Measurements from ENCODE around the gene CRACR2B.

Gene CRACR2B

DNA sequence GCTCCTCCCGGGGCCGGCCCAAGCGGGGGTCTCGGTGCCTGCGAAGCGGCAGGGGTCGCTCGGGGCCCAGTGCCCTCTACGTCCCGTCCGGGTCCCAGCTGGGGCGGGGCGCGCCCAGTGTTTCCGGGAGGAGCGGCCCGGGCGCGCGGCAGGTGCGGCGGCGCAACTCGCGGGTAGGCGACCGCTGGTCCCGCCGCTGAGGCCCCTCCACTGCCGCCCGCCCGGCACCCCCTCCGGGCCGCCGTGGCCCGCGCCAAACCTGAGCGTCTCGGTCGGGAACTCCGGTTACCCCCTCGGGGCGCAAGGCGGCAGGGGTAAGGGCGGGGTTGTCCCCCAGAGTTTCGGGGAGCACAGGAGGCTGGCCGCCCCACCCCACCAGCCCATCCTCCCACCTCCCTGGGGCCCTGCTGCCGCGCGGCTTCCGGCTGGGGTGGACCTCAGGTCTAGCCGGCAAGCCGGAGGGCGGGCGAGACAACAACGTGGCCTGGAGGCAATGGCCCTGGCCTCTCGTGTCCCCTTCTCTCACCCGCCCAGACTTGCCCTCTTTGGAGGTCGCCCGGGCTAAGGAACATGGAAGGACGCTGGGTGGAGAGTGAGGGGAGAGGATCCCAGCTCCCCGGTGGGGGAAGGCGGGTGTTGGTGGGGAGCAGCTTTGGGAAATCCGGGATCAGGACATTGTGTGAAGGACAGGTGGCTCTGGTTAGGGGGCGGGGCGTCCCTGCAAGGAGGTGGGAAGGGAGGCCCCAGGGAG is 398 bp upstream of the CRACR2B start:
- no peak for DNase-seq

DNA sequence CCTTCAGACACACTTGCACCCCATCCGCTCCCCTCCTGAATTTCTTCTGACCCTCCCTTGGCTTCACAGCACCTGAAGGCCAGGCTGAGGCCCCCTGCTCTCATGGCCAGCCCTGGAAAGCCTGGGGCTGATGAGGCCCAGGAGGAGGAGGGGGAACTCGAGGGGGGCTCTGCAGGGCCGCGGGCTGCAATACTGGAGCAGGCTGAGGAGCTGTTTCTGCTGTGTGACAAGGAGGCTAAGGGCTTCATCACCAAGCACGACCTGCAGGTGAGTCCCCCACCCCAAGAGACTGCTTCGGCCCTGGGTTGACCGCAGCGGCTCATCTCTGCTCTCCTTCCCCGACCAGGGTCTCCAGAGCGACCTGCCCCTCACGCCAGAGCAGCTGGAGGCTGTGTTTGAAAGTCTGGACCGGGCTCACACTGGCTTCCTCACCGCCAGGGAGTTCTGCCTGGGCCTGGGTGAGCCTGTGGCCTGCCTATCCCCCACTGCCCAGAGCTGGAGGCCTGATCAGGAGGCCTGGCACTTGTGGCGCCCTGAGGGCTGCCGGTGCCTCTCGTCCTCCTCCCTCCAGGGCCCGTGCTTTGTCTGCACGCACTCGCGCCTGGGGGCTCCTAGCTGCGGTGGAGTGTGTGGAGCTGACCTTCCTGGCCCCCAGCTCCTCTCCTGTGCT is 922 bp downstream of the CRACR2B start:
- no peak for DNase-seq

DNA sequence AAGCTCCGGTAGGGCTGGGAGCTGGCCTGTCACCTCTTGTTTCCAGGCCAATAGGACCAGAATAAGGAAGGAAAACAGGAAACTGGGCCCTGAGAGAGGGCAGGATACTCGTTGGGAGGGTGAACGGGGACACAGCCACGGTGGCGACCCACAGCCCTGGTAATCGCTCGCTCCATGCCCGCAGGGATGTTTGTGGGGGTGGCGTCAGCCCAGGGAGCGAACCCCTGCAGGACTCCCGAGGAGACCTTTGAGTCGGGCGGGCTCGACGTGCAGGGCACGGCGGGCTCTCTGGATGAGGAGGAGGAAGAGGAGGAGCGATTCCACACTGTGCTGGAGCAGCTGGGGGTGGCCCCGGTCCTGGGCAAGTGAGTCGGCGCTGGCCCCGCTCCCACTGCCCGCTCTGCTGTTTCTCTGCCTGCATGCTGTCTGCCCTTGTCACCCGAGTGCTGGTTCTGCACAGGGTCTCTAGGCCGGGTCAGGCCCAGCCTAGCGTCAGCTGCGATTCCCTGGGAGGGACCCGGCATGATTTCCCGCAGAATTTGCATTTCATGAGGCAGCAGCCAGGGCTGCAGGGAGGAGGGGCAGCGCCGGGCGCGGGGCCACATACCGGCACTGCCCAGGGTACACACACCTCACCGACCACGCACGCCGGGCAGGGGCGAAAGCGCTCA is 1.6 kb downstream of the CRACR2B start:
- DNase-seq: no peak

DNA sequence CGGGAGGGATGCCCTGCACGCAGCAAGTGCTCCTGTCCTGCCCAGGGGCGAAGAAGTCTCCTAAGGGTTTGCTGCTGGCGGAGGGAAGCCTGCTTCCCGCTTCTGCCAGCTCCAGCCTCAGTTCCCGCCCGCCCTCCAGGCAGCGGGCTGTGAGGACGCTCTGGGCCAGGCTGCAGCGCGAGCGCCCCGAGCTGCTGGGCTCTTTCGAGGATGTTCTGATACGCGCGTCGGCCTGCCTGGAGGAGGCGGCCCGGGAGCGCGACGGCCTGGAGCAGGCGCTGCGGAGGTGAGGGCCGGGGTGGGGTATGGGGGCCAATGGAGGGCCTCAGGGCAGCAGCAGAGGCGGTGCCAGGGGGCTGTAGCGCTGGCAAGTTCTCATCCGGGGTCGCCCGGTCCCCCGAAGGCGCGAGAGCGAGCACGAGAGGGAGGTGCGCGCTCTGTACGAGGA is 2.2 kb downstream of the CRACR2B start:
- DNase-seq: no peak

DNA sequence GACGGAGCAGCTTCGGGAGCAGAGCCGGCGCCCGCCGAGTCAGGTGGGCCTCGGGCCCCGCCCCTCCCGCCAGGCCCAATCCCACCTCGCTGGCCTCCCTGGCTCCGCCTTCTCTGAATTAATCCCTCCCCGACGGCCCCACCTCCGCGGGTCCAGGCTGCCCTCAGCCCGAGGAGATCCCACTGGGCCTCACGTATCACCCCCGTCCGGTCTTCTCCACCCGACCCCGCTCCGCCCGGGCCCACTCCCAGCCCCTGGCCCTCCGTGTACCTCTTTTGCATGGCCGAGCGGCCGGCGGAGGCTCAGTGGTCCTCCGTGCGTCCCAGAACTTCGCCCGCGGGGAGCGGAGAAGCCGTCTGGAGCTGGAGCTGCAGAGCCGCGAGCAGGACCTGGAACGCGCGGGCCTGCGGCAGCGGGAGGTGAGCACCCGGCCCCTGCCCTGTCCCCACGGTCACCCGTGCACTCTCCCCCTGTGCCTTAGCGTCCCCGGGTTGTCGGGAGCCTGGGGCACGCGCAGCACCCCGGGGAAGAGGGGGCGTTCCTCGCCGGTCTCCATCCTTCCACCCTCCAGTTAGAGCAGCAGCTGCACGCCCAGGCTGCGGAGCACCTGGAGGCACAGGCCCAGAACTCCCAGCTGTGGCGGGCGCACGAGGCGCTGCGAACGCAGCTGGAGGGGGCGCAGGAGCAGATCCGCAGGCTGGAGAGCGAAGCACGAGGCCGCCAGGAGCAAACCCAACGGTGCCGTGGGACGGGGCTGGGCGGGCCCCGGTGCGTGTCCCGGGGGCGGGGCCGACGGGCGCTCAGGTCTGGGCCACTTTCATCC is 2.8 kb downstream of the CRACR2B start:
- DNase-seq: peak; percentile 18 to 57

DNA sequence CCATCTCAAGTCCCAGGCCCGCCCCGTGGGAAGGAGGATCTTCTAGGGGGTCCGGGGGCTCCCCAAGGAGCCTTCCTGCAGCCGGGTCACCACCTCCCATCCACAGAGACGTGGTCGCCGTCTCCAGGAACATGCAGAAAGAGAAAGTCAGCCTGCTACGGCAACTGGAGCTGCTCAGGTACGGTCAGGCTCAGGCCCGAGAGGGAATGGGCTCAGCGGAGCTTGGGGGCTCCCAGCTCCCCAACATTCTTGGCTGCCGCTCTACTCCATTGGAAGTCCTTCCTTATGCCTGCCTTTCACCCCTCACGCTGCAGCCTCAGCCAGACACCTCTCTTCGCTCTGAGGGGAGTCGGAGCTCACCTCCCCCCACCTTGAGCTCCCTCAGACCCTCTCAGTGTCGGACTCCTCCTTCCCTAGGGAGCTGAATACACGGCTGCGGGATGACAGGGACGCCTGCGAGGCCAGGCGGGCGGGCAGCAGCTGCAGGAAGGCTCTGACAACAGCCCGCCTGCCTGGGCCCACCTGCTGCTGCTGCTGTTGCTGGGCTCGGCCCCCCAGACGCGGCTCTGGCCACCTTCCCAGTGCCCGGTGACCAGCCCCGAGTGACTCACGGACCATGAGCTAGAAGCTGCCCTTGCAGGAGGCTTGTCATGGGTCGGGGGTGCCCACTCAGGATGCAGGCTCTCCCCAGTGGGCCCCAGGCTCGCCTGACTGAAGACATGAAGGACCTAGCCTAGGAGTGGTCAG is 3.6 kb downstream of the CRACR2B start:
- DNase-seq: no peak

DNA sequence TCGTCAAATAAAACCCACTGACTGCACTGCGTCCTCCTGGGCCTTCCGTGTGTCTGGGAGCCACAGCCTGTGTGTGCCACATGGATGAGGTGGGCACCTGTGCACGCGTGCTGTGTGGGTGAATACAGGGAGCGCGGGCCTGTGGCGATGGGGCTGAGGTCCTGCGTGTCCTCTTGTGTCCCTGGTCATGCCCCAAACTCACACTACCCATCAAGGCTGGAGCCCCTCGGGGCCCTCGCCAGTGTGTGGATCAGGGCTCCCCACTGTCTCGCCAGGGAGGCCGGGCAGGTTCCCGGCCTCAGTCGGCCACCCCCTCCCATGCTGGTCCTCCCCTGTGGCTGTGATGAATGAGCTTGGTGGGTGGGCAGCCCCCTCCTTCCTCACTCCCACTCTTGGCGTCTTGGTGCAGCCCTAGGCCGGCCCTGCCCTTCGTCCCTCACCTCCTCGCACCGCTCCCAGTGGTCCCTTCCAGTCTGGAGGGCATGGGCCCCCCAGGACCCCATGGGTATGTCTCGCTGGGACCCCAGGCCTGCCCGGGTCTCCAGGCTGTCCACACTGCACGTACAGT is 4.3 kb downstream of the CRACR2B start:
- DNase-seq: no peak

DNA sequence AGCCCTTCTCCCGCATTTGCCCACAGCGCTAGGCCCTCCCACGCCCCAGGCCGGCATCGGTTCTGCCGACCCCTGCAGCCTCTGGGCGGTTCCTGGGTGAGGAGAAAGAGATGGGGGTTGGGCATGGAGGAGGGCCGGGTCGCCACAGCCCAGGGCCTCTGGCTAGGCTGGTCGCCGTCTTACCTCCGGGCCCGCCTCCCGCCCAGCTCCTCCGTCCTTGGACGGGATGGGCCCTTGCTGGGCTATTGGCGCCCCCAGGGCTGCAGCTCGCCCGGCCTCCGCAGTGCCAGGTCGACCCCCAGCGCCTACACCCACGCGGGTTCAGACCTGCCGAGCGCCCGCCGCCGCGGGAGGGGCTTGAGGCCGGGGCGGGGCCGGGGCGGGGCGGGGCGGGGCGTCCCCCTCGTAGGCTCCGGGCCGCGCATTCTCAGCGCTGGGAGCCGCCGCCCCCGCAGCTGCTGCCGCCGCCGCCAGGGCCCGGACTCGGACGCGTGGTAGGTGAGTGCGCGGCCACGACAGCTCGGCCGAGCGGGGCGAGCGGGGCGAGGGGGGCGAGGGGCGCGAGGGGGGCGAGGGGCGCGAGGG is 4.9 kb downstream of the CRACR2B start, which contains the start of gene CD151:
TSS of gene CD151 (plus strand) at position 424 of the 585 bp plus-strand sequence. CDS start 3,118 bp downstream, outside the sequence.
- DNase-seq: peak; percentile 59 to 72

DNA sequence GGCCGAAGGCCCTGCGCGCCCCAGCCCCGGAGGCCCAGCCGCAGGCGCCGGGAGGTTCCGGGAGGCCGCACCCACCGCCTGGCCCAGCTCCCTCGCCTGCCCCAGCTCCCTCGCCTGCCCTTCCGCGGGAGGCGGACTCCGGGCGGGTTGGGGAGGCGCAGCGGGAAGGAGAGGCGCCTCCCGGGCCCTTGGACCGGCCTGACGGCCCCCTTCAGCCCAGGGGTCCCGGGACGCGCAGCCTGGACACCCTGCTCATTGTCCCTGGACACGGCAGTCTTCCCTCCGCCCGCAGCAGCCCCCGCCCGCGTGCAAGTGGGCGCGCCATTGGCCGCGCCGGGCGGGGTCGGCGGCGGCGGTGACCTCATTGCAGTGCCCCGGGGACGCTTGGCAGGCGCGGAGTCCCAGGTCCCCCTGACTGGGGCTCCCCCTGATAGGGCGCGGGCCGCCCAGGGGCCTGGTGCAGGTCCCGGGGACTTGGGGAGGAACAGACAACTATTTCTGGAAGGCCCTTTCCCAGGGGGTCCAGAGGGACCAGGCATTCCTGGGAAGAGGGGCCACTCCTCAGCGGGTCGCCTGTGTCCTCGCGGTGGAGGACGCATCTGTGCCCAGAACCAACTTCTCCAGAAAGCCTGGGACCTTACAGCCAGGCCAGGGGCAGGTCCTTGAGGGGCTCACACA is 5.5 kb downstream of the CRACR2B start:
- DNase-seq: peak; percentile 24 to 57

DNA sequence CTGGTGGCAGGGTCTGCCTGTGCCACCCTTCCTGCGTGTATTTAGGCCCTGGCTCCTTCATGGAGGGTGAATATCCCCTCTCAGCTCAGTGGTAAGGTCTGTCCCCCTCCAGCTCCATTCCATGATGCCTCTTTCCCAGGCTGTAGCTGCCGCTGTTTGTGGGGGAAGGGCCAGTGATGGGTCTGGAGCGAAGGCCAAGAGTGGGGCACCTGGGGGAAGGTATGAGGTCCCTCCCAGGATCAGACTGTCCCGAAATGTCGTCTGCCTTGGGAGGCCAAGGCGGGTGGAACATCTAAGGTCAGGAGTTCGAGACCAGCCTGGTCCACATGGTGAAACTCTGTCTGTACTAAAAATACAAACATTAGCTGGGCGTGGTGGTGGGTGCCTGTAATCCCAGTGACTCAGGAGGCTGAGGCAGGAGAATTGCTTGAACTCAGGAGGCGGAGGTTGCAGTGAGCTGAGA is 6.2 kb downstream of the CRACR2B start:
- DNase-seq: peak in 1 of 2 donors; percentile 48

DNA sequence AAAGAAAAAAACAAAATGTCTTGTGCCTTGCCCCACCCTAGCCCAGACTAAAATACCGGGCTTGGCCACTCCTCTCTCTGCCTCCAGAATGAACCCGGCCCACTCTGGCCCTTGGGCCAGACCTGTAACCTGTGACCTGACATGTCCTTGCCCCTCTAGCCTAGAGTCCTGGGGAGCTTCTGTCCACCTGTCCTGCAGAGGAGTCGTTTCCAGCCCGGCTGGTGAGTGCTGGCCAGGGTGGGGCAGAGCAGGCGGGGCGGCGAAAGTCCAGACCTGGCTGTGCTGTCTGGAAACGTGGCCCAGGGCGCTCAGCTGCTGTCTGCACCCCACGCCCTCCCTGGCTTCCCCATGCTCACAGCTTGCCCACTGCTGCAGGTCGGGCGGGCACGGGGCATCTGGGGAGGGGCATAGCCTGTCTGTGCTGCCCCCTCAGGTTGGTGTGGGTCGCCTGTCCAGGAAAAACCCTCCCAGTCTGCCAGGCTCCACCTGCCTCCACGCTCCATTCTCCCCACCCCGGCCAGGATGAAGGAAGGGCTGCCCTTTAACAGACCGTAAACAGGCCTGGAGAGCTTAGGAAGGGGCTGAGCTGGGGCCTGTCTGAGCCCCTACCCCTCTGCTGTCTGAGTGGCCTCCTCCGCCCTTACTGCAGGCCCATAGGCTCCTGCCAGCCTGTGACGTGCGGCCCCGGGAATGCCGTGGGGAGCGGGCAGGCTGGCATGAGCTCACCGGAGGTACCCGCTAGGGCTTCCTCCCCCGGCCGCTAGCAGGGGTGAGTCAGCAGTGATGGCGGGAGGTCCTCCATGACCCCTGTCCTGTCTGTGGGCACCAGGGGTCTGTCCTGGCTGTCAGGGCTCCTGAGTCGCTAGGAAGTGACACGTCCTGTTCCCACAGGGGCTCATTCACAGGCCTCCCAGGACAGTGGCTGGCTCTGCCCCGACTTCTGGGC is 6.9 kb downstream of the CRACR2B start:
- DNase-seq: peak; percentile 30 to 50

DNA sequence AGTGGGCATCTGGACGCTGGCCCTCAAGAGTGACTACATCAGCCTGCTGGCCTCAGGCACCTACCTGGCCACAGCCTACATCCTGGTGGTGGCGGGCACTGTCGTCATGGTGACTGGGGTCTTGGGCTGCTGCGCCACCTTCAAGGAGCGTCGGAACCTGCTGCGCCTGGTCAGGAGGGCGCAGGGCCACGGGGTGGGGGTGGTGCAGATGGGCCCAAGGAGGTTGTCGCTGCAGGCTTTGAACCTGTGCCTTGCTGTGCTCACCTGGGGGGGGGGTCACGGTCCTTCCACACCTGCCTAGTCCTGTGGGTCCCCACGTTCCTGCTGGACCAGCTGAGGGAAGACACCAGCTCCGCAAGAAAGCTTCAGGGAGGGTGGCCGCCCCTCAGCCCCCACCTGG is 8.6 kb downstream of the CRACR2B start:
- no peak for DNase-seq

DNA sequence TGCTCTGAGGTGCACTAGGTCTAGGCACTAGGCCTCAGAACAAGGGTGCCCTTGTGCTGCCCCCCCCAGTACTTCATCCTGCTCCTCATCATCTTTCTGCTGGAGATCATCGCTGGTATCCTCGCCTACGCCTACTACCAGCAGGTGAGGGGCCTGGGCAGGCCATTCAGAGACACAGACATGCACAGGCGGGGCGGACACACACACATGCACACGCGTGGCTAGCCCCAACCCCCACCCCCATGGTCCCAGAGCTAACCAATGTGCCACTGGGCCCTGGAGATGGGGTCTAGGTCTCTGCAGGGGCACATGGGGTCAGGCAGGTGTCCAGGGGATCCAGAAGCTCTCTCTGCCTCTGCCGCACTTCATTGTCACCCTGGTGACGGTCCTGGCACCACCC is 9.0 kb downstream of the CRACR2B start:
- DNase-seq: no peak

DNA sequence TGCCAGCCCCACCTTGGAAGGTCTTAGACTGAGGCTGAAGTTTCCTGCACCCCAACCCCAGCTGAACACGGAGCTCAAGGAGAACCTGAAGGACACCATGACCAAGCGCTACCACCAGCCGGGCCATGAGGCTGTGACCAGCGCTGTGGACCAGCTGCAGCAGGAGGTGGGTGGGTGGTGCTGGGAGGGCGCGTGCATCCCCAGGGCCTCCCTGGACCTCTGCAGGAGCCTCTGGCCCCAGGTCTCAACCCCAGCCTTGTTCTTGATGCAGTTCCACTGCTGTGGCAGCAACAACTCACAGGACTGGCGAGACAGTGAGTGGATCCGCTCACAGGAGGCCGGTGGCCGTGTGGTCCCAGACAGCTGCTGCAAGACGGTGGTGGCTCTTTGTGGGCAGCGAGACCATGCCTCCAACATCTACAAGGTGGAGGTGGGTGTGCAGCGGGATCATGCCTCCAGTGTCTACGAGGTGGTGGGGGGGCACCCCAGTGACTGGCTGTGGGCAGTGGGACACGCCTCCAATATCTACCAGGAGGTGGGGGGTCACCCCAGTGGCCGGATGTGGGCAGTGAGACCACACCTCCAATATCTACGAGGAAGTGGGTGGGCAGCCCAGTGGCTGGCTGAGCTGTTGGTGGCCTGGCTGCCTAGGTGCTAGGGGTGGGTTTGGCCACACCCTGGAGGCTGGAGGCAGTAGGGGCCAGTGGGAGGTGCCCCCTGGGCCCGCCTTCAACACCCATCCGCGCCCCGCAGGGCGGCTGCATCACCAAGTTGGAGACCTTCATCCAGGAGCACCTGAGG is 9.7 kb downstream of the CRACR2B start:
- no peak for DNase-seq

DNA sequence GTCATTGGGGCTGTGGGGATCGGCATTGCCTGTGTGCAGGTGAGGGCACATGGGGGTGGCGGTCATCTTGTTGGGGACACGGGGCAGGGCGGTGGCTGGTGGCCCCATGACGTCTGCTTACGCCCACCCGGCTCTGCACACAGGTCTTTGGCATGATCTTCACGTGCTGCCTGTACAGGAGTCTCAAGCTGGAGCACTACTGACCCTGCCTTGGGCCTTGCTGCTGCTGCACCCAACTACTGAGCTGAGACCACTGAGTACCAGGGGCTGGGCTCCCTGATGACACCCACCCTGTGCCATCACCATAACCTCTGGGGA is 10.2 kb downstream of the CRACR2B start:
- no peak for DNase-seq

DNA sequence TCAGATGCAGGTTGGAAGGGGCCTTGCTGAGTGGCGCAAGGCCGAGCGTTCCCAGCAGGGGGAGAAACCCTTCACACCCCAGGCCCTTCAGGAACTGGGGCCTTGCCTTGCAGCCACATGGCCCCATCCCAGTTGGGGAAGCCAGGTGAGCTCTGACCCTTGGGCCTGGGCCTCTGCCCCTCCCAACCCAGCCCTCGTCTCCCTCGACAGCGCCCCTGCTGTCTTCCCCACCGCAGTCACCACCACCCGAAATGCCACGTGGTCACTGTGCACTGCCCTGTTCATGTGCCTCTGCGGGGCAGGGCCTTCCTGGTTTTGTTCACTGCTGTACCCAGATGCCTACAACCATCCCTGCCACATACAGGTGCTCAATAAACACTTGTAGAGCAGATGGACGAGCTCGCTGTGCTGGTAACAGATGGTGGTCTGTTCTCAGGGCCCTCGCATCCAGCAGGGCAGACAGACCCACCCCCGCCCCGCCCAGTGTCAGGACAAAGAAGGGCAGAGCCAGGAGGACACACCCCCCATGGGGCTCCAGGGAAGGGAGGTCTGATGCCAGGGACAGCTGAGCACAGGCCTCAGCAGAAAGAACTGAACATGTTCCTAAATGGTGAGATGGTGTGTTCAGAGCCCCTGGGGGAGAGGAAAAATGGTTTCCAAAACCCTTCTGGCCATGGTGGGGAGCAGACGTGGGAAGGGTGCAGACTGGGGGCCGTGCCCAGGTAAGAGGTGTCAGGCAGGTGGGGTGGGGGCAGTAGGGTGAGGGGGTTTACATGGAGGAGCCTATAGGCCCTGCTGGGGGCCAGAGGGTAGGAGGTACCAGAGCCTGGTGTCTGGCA is 10.9 kb downstream of the CRACR2B start:
- no peak for DNase-seq

DNA sequence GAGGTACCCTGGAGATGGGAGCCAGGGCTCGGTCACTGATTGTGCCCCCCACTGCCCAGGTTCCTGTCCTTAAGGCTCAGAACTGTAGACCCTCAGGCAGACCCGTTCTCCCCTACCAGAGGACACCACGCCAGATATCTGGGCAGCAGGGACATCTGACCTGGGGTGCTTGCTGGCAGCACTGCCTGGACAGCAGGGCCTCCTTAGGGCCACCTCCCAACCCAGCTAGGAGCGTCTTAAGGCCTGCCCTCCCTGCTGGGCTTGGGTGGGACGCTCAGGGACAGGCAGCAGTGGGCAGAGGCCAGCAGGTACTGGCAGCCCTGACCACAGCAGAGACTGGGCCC is 11.5 kb downstream of the CRACR2B start:
- no peak for DNase-seq

Data from inflammatory macrophage (primary cell).